H1 (cell line): ENCODE measurements around the gene ZBTB20.

Experiments used
- ATF3 ChIP-seq: IDR thresholded peaks from 2 replicates; pipeline ENCODE4 v1.6.1; 2011; ENCODE audit warnings: low read depth, mild to moderate bottlenecking, low read length; ENCODE audit not compliant: insufficient read depth
- CEBPB ChIP-seq: IDR thresholded peaks from 2 replicates; pipeline ENCODE4 v1.6.1; 2012; ENCODE audit warnings: low read depth, low read length
- CTCF ChIP-seq, 3 experiments: IDR thresholded peaks; 1 replicate in 2 of 3; 2 replicates in 1 of 3; pipeline versions ENCODE4 v1.5.1 to v1.6.1; 2011; ENCODE audit warnings: low read length in 3 of 3, mild to moderate bottlenecking in 3 of 3, inconsistent platforms in 2 of 3, low read depth in 1 of 3, moderate library complexity in 1 of 3; ENCODE audit not compliant: insufficient read depth in 1 of 3; ENCODE audit errors: control extremely low read depth in 1 of 3
- EP300 ChIP-seq, 2 experiments: IDR thresholded peaks; 1 replicate in 1 of 2; 2 replicates in 1 of 2; pipeline ENCODE4 v1.6.1; 2011 to 2012; ENCODE audit warnings: low read depth in 2 of 2, low read length in 2 of 2, mild to moderate bottlenecking in 2 of 2, borderline replicate concordance in 1 of 2, inconsistent platforms in 1 of 2, moderate library complexity in 1 of 2
- EZH2 ChIP-seq: fragments of 200-600 bp; sonication (generic); IDR thresholded peaks from 2 replicates; pipeline ENCODE4 v1.7.1; 2012; ENCODE audit warnings: low read depth, mild to moderate bottlenecking, moderate library complexity, low read length, inconsistent platforms; ENCODE audit not compliant: severe bottlenecking
- HDAC2 ChIP-seq, 2 experiments: fragments of 300-600 bp in 1 of 2; sonication (generic) in 1 of 2; IDR thresholded peaks; 2 replicates each; pipeline ENCODE4 v1.6.1; 2011 to 2012; ENCODE audit warnings: low read depth in 2 of 2, low read length in 2 of 2, mild to moderate bottlenecking in 2 of 2, moderate library complexity in 2 of 2, borderline replicate concordance in 1 of 2, inconsistent platforms in 1 of 2
- KDM1A ChIP-seq: fragments of 200-600, 300-600 bp; sonication (generic); IDR thresholded peaks from 2 replicates; pipeline ENCODE4 v1.7.1; 2016; ENCODE audit warnings: mild to moderate bottlenecking, low read length, borderline replicate concordance
- POLR2A ChIP-seq, 2 experiments: IDR thresholded peaks; 1 replicate in 1 of 2; 2 replicates in 1 of 2; pipeline ENCODE4 v1.6.1; 2011; ENCODE audit warnings: low read depth in 2 of 2, low read length in 2 of 2, mild to moderate bottlenecking in 2 of 2; ENCODE audit errors: control extremely low read depth in 1 of 2
- RFX5 ChIP-seq: IDR thresholded peaks from 2 replicates; pipeline ENCODE4 v1.6.1; 2011; ENCODE audit warnings: low read depth, low read length, improper control_type of control experiment, borderline replicate concordance
- RXRA ChIP-seq: IDR thresholded peaks from 2 replicates; pipeline ENCODE4 v1.6.1; 2011; ENCODE audit warnings: low read depth, mild to moderate bottlenecking, low read length, moderate library complexity; ENCODE audit not compliant: insufficient read depth
- SIRT6 ChIP-seq: IDR thresholded peaks from one replicate; pipeline ENCODE4 v1.7.1; 2012; ENCODE audit warnings: low read length, inconsistent platforms
- TBP ChIP-seq: IDR thresholded peaks from 2 replicates; pipeline ENCODE4 v1.6.1; 2011; ENCODE audit warnings: low read depth, low read length, improper control_type of control experiment
- TEAD4 ChIP-seq: IDR thresholded peaks from 2 replicates; pipeline ENCODE4 v1.6.1; 2012; ENCODE audit warnings: low read depth, low read length, inconsistent platforms, mixed read lengths
- USF2 ChIP-seq: IDR thresholded peaks from 2 replicates; pipeline ENCODE4 v1.6.1; 2011; ENCODE audit warnings: low read length, improper control_type of control experiment

- no peak for TF ChIP-seq CTCF (IDR thresholded peaks at IDR 0.05; ENCODE audit: control extremely low read depth in 1 of 3, insufficient read depth in 1 of 3, low read depth in 1 of 3, low read length in 3 of 3)
- no peak for TF ChIP-seq EZH2
- no peak for TF ChIP-seq USF2
- no peak for TF ChIP-seq ATF3
- no peak for TF ChIP-seq POLR2A (IDR thresholded peaks at IDR 0.05; ENCODE audit: control extremely low read depth in 1 of 2, low read depth in 2 of 2, low read length in 2 of 2)
- no peak for TF ChIP-seq TEAD4
- no peak for TF ChIP-seq EP300 (IDR thresholded peaks at IDR 0.05; ENCODE audit: borderline replicate concordance in 1 of 2, low read depth in 2 of 2, low read length in 2 of 2)
- no peak for TF ChIP-seq HDAC2 (IDR thresholded peaks at IDR 0.05; ENCODE audit: borderline replicate concordance in 1 of 2, low read depth in 2 of 2, low read length in 2 of 2)
- TF ChIP-seq TBP, result no peak
- no peak for TF ChIP-seq SIRT6
- TF ChIP-seq RXRA, result no peak
- TF ChIP-seq CEBPB, result no peak
- TF ChIP-seq RFX5, result no peak
- TF ChIP-seq KDM1A, result no peak
These were observed 466.8 kb downstream of the ZBTB20 start for GRCh38 chr3:114680299-114680698.
